ENCODE measurements around the gene C14orf132.

DNA sequence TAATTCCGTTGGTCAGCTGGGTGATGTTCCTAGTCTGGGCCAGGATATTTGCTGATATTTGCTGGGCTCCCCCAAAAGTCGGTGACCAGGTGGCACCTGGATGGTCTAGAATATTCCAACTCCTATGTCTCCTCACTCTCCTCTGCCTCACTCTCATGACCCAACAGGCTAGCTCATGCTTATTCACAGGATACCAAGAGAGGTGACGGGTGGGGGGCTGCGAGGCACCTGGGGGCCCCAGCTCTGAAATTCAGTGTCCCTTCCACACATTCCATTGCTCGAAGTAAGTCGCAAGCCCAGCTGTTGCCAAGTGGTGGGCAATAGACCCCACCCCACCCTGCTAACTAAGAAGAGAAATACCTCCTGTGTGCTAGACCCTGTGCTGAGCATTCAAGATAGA is 67.7 kb downstream of the C14orf132 start:
- TF ChIP-seq REST (IDR thresholded peaks at IDR 0.05; ENCODE audit: insufficient read depth in 1 of 2, low read depth in 2 of 2, low read length in 2 of 2) (no peak), TAF1 (IDR thresholded peaks at IDR 0.05; ENCODE audit: borderline replicate concordance, insufficient read depth, low read length) (no peak)
